ENCODE measurements around the gene CCDC30.

CCDC30 gene

GRCh38 chr1:42420911-42421585 is 42.0 kb upstream of the CCDC30 start:
- Histone ChIP-seq H3K9me3 (ENCODE audit: insufficient read depth, low read length) (no peaks in the 10 kb centered on the region), H3K4me3 (ENCODE audit: insufficient read length, low read depth) (no peak overlapping the region), H3K4me1 (ENCODE audit: insufficient read depth, insufficient read length) (peaks cover 15% of the 10 kb centered on the region), H3K9ac (ENCODE audit: insufficient read length, low read depth) (no peak overlapping the region), H3K27me3 (ENCODE audit: insufficient read depth, insufficient read length) (no peaks in the 10 kb centered on the region), H3K36me3 (ENCODE audit: insufficient read depth, insufficient read length, low read length) (no peaks in the 10 kb centered on the region)
- no peak for DNase-seq (ENCODE audit: low read depth, low spot score)
- TF ChIP-seq SUZ12 (IDR thresholded peaks at IDR 0.05; ENCODE audit: extremely low read depth, insufficient read depth, insufficient read length) (no peak), ZNF274 (IDR thresholded peaks at IDR 0.05; ENCODE audit: low read depth, low read length) (no peak), YY1 (IDR thresholded peaks at IDR 0.05; ENCODE audit: insufficient read depth, insufficient read length) (no peak)

DNA sequence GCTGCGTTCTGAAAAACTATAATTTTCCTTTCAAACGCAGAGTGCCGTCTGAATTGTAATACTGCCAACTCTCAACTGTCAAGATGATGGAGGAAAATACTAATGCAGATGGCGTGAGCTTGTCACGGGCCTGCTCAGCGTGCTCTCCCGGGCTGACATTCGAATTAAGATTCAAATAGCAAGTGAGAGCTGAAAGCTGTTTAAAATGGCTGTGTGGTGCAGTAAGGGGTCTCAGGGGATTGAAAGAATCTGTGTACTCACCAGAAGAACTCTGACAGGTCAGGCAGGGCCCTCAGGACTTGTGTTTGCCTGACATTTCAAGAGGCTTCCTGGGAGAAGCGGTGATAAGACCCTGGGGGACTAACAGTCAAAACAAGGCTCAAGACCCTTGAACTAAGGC is 40.3 kb upstream of the CCDC30 start:
- DNase-seq (ENCODE audit: low read depth, low spot score): no peak
- H3K27me3 ChIP-seq (ENCODE audit: insufficient read depth, insufficient read length): no peaks in the 10 kb centered on the region
- H3K9me3 ChIP-seq (ENCODE audit: insufficient read depth, low read length): no peaks in the 10 kb centered on the region
- no peaks in the 10 kb centered on the region for H3K36me3 ChIP-seq (ENCODE audit: insufficient read depth, insufficient read length, low read length)
- H3K9ac ChIP-seq (ENCODE audit: insufficient read length, low read depth): no peak overlapping the region
- TF ChIP-seq ZNF274 (IDR thresholded peaks at IDR 0.05; ENCODE audit: low read depth, low read length) (no peak), YY1 (IDR thresholded peaks at IDR 0.05; ENCODE audit: insufficient read depth, insufficient read length) (no peak), SUZ12 (IDR thresholded peaks at IDR 0.05; ENCODE audit: extremely low read depth, insufficient read depth, insufficient read length) (no peak)
- H3K4me3 ChIP-seq (ENCODE audit: insufficient read length, low read depth): no peak overlapping the region
- peaks cover 13% of the 10 kb centered on the region for H3K4me1 ChIP-seq (ENCODE audit: insufficient read depth, insufficient read length)

DNA sequence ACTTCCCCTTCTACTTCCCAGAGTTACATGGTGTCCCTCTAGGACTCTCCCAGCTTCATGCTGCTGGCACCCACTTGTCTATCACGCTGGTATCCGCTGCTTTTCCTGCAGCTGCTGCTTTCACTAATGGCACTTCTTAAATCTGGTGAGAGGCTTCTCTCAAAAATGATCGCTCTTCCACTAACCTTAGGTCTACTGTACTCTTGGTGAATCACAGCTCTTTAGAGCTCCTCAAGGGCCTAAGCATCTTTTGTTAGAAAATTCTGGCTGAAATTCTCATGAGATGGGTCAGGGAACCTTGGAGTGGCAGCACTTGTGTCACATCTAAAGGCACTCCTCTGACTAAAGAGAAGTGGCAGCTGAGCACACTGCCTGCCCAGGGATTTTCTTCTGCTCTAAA is 39.4 kb upstream of the CCDC30 start:
- Histone ChIP-seq H3K27me3 (ENCODE audit: insufficient read depth, insufficient read length) (no peaks in the 10 kb centered on the region), H3K4me3 (ENCODE audit: insufficient read length, low read depth) (no peak overlapping the region), H3K9me3 (ENCODE audit: insufficient read depth, low read length) (no peaks in the 10 kb centered on the region), H3K9ac (ENCODE audit: insufficient read length, low read depth) (no peak overlapping the region), H3K4me1 (ENCODE audit: insufficient read depth, insufficient read length) (peaks cover 13% of the 10 kb centered on the region), H3K36me3 (ENCODE audit: insufficient read depth, insufficient read length, low read length) (no peaks in the 10 kb centered on the region)
- DNase-seq (ENCODE audit: low read depth, low spot score): no peak
- no peak for TF ChIP-seq YY1 (IDR thresholded peaks at IDR 0.05; ENCODE audit: insufficient read depth, insufficient read length)
- TF ChIP-seq SUZ12 (IDR thresholded peaks at IDR 0.05; ENCODE audit: extremely low read depth, insufficient read depth, insufficient read length): no peak
- no peak for TF ChIP-seq ZNF274 (IDR thresholded peaks at IDR 0.05; ENCODE audit: low read depth, low read length)

DNA sequence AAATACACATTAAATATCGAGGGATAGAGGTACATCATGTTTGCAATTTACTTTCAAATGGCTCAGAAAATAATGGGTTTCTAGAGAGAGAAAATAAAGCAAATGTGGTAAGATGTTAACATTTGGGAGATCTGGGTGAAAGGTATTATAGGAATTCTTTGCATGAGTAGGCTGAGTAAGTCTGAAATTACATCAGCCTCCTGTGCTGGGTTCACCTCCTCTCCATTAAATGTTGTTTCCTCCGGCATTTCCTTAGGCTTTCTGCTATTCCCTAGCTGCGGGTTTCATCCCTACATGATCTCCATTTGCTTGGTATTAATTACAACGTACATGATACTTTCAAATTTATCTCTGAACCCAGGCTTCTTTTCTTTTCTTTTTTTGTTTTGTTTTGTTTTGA is 38.9 kb upstream of the CCDC30 start:
- Histone ChIP-seq H3K9me3 (ENCODE audit: insufficient read depth, low read length) (no peaks in the 10 kb centered on the region), H3K4me1 (ENCODE audit: insufficient read depth, insufficient read length) (peaks cover 10% of the 10 kb centered on the region), H3K27me3 (ENCODE audit: insufficient read depth, insufficient read length) (no peaks in the 10 kb centered on the region), H3K4me3 (ENCODE audit: insufficient read length, low read depth) (no peak overlapping the region), H3K9ac (ENCODE audit: insufficient read length, low read depth) (no peak overlapping the region), H3K36me3 (ENCODE audit: insufficient read depth, insufficient read length, low read length) (no peaks in the 10 kb centered on the region)
- TF ChIP-seq ZNF274 (IDR thresholded peaks at IDR 0.05; ENCODE audit: low read depth, low read length): no peak
- no peak for DNase-seq (ENCODE audit: low read depth, low spot score)

DNA sequence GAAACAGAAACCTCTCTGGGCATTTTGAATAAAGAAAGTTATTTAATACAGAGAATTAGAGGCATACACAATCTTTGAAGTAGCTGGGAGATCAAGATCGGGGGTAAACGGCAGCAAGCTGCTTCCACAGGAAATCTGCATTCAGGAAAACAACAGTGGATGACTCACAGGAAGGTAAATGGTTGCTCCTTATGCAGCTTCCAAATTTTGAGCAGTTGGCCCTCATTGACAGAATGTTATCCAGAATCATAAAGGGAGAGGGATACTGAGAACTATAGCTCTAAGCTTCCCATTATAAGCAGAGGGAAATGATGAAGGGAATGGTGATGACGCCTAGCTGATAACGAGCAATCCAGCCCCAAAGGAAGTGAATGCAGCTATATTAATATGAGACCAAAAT is 35.8 kb upstream of the CCDC30 start:
- no peak for DNase-seq (ENCODE audit: low read depth, low spot score)
- no peak for TF ChIP-seq ZNF274 (IDR thresholded peaks at IDR 0.05; ENCODE audit: low read depth, low read length)
- TF ChIP-seq SUZ12 (IDR thresholded peaks at IDR 0.05; ENCODE audit: extremely low read depth, insufficient read depth, insufficient read length): no peak
- no peak for TF ChIP-seq YY1 (IDR thresholded peaks at IDR 0.05; ENCODE audit: insufficient read depth, insufficient read length)
- H3K9me3 ChIP-seq (ENCODE audit: insufficient read depth, low read length): no peaks in the 10 kb centered on the region
- H3K27me3 ChIP-seq (ENCODE audit: insufficient read depth, insufficient read length): no peaks in the 10 kb centered on the region
- H3K36me3 ChIP-seq (ENCODE audit: insufficient read depth, insufficient read length, low read length): no peaks in the 10 kb centered on the region
- H3K4me3 ChIP-seq (ENCODE audit: insufficient read length, low read depth): no peak overlapping the region
- H3K4me1 ChIP-seq (ENCODE audit: insufficient read depth, insufficient read length): no peaks in the 10 kb centered on the region
- H3K9ac ChIP-seq (ENCODE audit: insufficient read length, low read depth): no peak overlapping the region

DNA sequence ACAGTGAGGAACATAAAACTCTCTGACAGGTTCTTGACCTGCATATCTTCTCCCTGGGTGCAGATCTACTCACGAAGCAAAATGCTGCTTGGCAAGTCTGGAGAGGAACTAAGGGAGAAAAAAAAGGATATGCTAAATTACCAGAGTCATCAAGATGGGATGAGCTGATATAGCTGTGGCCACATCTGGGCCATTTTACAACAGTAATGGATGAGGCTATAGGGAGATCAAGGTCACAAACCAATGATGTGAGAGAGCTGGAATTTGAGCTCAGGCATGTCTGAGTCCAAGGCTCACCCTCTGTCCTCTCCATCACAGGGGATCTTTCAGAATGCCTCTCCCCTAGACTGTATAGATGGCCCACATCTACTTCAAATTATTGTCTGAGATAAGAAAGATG is 33.5 kb upstream of the CCDC30 start:
- Histone ChIP-seq H3K4me1 (ENCODE audit: insufficient read depth, insufficient read length) (peaks cover 6% of the 10 kb centered on the region), H3K4me3 (ENCODE audit: insufficient read length, low read depth) (no peak overlapping the region), H3K9ac (ENCODE audit: insufficient read length, low read depth) (no peak overlapping the region), H3K36me3 (ENCODE audit: insufficient read depth, insufficient read length, low read length) (no peaks in the 10 kb centered on the region), H3K9me3 (ENCODE audit: insufficient read depth, low read length) (no peaks in the 10 kb centered on the region), H3K27me3 (ENCODE audit: insufficient read depth, insufficient read length) (no peaks in the 10 kb centered on the region)
- DNase-seq (ENCODE audit: low read depth, low spot score): no peak
- TF ChIP-seq ZNF274 (IDR thresholded peaks at IDR 0.05; ENCODE audit: low read depth, low read length) (no peak), YY1 (IDR thresholded peaks at IDR 0.05; ENCODE audit: insufficient read depth, insufficient read length) (no peak), SUZ12 (IDR thresholded peaks at IDR 0.05; ENCODE audit: extremely low read depth, insufficient read depth, insufficient read length) (no peak)

DNA sequence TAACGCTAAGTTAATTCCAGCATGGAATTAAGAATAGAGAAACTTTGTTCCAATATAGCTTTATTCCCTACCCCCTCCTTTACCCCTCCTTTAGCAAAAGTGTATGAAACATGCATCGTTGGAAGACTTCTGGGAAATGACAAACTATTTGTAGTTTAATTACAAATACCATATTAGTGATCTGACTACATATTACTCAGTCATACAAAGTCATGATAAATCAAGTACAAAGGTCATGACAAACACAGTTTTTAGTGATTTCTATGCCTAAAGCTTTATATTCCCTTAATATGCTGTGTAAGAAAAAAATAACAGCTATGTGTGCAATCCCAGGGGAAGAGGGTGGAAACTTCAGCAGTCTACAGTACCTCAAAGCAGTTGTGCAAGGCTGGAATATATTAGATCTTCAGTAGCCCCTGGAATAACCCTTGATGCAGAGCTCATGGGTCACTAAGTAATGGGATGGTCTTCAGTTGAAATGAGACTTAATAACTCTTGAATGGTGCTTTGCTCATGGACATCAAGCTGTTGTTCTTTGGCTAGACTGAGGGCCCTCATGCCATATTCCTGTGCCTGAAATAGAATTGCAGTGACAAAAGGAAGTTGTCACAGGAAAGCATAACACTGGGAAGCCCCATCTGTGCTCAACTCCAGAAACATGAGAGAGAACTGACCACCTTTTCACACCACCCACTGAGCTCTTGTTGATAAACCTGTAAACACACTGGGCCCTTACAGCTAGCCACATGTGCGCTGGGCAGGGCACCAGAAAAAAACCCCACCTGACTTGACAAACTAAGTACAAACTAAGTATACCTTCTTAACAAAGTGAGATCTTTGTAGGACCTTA is 32.6 kb upstream of the CCDC30 start:
- Histone ChIP-seq H3K9me3 (ENCODE audit: insufficient read depth, low read length) (no peaks in the 10 kb centered on the region), H3K9ac (ENCODE audit: insufficient read length, low read depth) (no peak overlapping the region), H3K4me1 (ENCODE audit: insufficient read depth, insufficient read length) (peaks cover 6% of the 10 kb centered on the region), H3K27me3 (ENCODE audit: insufficient read depth, insufficient read length) (no peaks in the 10 kb centered on the region), H3K4me3 (ENCODE audit: insufficient read length, low read depth) (no peak overlapping the region), H3K36me3 (ENCODE audit: insufficient read depth, insufficient read length, low read length) (no peaks in the 10 kb centered on the region)
- TF ChIP-seq SUZ12 (IDR thresholded peaks at IDR 0.05; ENCODE audit: extremely low read depth, insufficient read depth, insufficient read length): no peak
- DNase-seq (ENCODE audit: low read depth, low spot score): no peak

All from NT2/D1 (cell line).